Measurements from ENCODE around the gene FHL5.

FHL5 gene, protein sequence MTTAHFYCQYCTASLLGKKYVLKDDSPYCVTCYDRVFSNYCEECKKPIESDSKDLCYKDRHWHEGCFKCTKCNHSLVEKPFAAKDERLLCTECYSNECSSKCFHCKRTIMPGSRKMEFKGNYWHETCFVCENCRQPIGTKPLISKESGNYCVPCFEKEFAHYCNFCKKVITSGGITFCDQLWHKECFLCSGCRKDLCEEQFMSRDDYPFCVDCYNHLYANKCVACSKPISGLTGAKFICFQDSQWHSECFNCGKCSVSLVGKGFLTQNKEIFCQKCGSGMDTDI

DNA sequence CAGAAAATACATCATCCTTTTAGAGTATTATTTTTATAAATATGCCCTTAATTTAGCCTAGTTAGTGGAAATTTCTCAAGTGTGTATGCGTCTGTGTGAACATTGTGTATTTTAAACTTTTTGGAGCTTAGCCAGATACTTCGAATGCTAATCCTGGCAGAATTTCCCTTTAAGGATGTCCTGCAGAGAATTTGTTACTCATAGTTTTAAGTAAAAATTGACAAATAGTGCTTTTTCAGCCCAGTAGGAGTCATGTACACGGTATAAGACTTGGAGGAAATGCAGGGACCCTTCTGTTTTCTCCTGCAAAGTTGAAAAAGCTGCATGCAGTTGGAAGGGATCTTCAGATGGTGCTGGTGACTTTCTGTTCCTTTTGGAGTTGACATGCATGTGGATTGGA is at the start of gene FHL5:
Gene FHL5 (plus strand): TSS at position 243 of the 400 bp plus-strand sequence. CDS start 40,486 bp downstream, outside the sequence.
- TF ChIP-seq, protein P1, sequence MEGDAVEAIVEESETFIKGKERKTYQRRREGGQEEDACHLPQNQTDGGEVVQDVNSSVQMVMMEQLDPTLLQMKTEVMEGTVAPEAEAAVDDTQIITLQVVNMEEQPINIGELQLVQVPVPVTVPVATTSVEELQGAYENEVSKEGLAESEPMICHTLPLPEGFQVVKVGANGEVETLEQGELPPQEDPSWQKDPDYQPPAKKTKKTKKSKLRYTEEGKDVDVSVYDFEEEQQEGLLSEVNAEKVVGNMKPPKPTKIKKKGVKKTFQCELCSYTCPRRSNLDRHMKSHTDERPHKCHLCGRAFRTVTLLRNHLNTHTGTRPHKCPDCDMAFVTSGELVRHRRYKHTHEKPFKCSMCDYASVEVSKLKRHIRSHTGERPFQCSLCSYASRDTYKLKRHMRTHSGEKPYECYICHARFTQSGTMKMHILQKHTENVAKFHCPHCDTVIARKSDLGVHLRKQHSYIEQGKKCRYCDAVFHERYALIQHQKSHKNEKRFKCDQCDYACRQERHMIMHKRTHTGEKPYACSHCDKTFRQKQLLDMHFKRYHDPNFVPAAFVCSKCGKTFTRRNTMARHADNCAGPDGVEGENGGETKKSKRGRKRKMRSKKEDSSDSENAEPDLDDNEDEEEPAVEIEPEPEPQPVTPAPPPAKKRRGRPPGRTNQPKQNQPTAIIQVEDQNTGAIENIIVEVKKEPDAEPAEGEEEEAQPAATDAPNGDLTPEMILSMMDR (IDR thresholded peaks at IDR 0.05; ENCODE audit: low read depth, low read length, missing control alignments), result no peak
- no peak for DNase-seq (ENCODE audit: low read depth)
- H3K4me3 ChIP-seq (ENCODE audit: low read depth, low read length), result no peak within 1 kb of the TSS

DNA sequence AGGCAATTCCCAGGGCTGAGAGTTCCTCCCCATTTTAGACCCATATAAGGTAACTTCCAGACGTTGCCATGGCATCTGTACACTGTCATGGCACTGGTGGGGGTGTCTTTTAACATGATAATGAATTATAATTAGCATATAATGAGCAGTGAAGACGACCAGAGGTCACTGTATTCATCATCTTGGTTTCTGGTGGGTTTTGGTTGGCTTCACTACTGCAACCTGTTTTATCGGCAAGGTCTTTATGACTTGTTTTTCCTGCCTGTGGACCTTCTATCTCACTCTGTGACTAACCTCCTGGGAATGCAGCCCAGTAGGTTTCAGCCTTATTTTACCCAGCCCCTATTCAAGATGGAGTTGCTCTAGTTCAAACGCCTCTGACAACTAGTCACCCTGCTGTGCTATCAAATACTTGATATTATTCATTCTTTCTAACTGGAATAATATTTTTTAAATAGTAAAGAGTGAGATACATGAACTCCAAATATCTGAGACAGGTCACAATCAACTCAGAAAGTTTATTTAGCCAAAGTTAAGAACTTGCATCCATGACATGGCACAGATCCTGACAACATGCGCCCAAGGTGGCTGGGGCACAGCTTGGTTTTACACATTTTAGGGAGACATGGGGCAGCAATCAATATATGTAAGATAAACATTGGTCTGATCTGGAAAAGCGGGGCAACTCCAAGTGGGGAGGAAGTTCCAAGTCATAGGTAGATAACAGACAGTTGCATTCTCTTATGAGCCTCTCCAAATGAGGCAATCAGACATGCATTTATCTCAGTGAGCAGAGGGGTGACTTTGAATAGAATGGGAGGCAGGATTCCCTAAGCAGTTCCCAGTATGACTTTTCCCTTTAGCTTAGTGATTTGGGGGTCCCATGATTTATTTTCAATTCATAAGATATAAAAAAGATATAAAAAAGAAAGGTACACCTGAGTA is 42.5 kb upstream of the FHL5 start:
- DNase-seq (ENCODE audit: low read depth), result no peak
- TF ChIP-seq, protein P1 (IDR thresholded peaks at IDR 0.05; ENCODE audit: low read depth, low read length, missing control alignments), result no peak
- H3K4me3 ChIP-seq (ENCODE audit: low read depth, low read length), result peak overlapping the region; percentile 98

DNA sequence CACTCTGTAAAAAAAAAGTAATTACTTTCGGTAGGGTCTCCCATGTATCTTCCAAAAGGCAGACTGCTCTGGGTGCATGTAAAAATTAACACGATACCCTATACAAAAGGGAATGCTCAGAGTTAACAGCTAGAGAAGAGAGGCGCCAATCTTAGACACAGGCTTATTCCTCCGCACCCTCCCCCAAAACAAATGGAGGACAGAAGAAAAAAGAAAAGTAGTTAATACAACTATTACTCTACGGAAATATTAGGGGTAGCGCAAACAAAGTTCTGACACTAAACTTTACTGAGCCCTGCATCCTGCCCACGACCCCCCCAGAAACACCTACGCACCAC is 41.7 kb upstream of the FHL5 start:
- DNase-seq (ENCODE audit: low read depth), result no peak
- TF ChIP-seq, protein P1 (IDR thresholded peaks at IDR 0.05; ENCODE audit: low read depth, low read length, missing control alignments), result no peak

DNA sequence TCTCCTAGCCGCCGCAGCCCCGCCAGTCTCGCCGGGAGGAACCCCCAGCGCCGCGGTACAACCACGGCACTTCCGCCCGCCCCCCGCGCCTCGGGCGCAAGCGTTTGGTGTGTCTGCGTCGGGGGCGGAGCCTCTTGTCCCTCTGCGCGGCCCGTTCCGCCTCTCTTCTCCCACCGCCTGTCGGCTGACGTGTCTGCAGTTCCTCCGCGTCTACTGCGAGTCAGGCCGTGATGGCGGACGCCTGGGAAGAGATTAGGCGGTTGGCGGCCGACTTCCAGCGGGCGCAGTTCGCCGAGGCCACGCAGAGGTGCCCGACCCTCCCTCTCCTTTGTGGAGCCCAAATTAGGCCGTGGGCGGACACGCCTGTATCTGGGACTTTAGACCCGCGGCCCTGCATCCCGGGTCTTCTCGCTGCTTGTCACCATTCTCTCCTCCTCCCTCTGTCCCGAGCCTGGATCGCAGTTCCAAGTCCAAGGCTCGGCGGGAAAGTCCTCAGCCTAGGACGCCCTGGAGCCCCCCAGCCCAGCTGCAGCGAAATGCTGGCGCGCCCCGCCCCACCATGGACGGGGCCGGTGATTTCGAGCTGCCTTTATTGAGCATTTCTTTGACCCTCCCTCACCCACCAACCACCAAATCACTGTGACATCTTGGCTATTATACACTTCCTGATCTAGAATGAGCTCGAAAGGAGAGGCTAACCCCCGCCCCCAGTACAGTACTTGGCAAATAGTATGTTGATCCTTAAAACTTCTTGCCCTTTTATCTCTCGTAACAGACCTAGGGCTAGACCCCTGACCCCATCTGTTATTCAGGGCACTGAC is 41.1 kb upstream of the FHL5 start, which contains the start of gene UFL1:
Gene UFL1 (plus strand): TSS at position 163 of the 821 bp plus-strand sequence. CDS start 68 bp downstream, at position 231.
- peak; percentile 86 for DNase-seq (ENCODE audit: low read depth)
- H3K4me3 ChIP-seq (ENCODE audit: low read depth, low read length), result peak within 1 kb of the TSS; percentile 98
- TF ChIP-seq, protein P1 (IDR thresholded peaks at IDR 0.05; ENCODE audit: low read depth, low read length, missing control alignments), result no peak

More for the DNA sequence above, 41.7 kb upstream of the FHL5 start:
- peak overlapping the region; percentile 98 for H3K4me3 ChIP-seq (ENCODE audit: low read depth, low read length)

DNA sequence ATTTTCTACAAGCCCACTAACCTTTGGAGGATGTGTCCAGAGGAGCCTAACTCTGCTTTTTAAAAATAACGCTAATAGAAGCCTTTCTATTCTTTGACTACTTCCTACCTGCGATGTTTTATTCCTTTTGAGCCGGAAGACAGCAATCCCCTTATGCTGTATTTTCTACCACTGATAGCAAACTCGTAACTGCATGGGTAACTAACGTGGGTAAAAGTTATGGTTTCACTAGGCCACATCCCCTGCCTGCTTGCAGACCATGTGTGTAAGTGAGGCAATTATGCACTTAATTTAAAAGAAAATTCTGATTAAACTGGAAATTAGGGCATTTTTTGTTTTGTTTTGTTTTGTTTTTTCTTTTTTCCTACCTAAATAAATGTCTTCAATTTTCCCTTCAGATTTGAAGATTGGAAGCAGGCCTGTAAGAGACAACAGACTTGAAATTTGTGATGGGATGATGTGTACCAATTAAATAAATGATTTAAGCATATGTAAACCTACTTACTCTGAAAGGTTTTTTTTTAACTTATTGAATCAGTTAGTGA is 40.4 kb upstream of the FHL5 start:
- DNase-seq (ENCODE audit: low read depth), result peak; percentile 16
- H3K4me3 ChIP-seq (ENCODE audit: low read depth, low read length), result peak overlapping the region; percentile 98
- TF ChIP-seq, protein P1 (IDR thresholded peaks at IDR 0.05; ENCODE audit: low read depth, low read length, missing control alignments), result no peak

DNA sequence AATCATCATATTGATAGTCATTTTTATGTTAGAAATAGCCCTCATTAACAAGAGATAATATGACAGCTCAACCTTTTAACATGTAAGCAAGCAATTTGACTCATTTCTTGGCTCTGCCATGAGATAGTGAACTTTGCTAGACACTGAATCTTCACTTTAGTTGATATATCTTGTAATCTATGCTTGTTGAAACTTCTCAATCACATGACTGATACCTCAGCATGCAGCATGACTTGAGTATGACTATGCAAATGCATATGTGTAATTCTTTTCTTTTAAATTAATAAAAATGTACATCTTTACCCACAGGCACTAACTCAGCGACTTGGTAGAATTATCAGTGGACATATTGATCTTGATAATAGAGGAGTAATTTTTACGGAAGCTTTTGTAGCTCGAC is 34.7 kb upstream of the FHL5 start:
- no peak overlapping the region for H3K4me3 ChIP-seq (ENCODE audit: low read depth, low read length)
- TF ChIP-seq, protein P1 (IDR thresholded peaks at IDR 0.05; ENCODE audit: low read depth, low read length, missing control alignments), result no peak
- DNase-seq (ENCODE audit: low read depth), result no peak

Measured in GM12864 (cell line).